Activated T-cell treated with anti-CD3 and anti-CD28 coated beads, Interleukin-2, amount 50 U/mL, for 1 hour (primary cell): ENCODE measurements around the gene PIM2.

Experiments
- DNase-seq: peaks from one replicate; pipeline ENCODE4 v3.0.0-alpha.2; 2020

Gene PIM2

DNA sequence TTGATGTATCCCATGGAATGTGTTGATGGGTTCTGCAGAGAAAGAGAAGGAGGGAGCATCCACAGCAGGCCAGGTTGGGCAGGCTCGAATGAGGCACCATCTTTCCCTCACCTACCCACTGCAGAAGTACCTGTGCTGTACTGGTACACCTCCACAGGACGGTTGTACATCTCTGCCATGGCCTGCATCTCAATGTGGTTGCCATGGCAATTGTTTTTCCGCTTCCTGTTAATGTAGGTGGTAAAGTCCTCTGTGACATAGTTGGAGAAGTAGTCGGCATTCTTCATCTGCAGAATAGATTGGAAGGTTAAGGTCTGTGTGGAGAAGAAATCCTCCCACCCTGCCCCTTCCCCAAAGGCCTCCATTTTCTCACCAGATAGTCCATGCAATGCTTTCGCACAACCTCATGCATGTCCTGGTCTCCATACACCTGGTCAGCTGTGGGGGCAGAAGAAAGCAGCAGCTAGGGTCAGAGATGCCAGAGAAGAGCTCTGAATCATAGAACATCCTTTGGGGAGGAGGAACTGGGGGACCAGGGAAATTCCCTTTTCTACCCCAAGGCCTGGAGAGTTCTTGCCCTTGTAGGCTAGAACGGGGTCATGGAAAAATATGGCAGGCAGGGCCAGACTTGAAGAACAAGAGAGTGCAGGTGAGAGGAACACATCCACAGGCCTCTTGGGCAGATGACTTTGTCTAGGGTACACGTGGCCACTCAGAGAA lies 15.9 kb upstream of the PIM2 start:
- no peak for DNase-seq

DNA sequence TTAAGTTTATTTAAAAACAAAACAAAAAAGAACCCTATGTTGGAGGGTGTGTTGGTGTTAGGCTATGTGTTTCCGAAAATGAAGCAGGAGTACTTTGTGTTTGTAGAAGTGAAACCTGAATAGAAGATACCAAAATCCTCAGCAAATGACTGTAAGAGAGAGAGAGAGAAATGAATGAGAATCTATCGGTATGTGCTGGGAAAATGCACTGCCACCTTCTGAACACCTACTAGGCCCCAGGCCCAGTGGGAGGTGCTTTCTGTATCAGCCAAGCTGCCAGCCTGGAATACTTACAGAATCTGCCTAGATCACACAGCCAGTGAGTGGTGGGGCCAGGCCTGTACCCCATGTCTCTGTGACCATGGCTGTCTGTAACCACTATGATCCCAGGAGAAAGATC lies 14.9 kb upstream of the PIM2 start:
- no peak for DNase-seq

DNA sequence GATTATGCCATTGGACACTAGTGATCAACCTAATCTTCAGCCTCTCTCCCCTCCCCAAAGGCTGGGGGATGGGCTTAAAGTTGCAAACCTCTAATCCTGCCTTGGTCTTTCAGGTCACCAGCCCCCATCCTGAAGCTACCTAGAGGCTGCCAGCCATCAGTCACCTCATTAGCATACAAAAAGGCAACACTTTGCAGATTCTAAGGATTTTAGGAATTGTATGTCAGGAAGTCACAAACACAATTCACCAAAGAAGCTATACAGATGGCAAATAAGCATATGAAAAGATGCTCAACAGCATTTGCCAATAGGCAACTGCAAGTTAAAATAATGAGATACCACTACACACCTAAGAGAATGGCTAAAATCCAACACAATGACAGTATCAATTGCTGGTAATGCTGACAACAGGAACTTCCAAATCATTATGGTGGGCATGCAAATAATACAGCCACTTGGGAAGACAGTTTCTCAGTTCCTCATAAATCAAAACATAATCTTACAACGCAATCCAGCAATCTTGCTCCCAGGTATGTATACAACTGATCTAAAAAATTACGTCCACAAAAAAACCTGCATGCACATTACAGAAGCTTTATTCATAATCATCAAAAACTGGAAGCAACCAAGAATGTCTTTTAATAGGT lies 9.0 kb upstream of the PIM2 start:
- DNase-seq = no peak

GRCh38 chrX:48927123-48927522 lies 8.3 kb upstream of the PIM2 start:
- no peak for DNase-seq

DNA sequence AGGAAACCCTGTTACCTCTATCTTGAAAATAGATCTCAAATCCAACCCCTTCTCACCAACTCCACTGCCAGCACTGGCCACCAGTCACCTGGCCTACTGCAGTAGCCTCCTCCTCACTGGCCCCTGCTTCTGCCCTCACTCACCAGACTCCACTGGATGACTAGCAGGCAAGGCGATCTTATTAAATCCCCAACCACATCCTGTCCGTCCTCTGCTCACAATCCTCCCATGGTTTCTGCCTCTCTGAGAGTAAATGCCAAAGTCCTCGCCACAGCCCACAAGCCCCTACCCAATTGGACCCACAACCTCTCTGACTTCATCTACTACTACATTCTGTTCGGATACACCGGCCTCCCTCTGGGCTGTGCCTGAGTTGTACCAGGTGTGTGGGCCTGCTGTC lies 5.4 kb upstream of the PIM2 start:
- DNase-seq = no peak

DNA sequence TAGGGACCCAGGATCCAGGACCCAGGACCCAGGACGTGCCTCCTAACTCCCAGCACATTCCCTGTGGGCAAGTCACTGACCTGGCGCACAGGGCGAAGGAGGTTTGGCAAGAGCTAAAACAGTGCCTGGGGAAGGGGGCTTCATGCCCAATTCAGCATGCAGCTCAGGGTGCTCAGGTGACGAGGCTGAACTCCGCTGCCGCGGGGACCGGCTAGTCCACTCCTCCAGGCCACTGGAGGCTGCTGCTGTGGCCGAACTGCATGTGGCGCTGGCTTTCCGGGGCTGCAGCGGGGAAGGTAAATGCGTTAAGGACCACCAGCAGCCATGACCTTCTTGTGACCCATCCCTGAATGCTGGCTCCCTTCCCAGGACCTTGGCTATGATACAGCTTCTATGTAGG lies 4.9 kb upstream of the PIM2 start:
- no peak for DNase-seq

DNA sequence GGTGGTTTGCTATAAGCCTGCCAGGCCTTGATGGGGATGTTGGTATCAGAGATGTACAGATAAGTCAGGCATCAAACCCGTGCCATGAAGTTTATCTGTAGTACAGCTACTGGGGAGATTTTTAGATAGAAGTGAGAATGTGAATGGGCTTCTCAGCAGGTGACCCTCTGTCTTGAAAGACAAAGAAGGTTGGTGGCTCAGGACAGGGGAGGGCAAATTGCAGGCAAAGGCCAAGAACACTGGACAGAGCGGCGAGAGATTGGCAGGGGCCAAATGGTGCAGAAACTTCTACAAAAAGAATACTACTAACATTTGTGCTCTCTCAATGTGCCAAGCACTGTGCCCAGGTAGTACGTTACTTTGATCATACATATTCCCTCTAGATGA lies 1.9 kb upstream of the PIM2 start:
- no peak for DNase-seq

DNA sequence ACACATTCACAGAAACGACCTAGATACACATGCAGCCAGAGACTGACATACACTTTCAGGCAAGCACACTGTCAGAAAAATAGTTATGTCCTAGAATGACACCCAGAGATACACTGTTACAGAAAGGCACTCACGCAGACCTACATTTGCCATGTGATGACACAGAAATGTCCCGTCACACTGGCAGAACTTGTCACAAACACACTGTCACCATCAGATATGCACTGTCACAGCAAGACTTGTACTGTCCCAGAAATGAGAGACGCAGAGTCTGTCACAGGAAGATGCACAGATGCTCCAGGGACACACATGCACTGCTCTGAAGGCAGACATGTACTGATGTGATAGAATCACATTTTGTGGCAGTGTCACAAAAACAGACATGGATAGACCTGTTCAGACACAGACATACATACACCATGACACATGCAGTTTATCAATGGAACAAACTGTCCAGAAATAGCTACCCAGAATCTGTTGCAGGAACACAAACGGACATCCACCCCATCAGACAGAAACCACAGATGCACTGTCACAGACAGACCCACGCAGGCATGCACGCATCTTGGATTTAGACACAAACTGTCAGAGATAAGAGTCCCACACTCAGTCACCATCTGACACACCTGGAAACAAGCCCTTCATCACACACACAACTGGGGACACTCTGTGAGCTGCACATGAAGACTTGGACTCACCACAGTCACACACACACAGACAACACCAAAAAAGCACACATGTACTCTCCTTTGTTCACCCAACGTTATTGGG lies 1.3 kb upstream of the PIM2 start:
- DNase-seq = no peak

DNA sequence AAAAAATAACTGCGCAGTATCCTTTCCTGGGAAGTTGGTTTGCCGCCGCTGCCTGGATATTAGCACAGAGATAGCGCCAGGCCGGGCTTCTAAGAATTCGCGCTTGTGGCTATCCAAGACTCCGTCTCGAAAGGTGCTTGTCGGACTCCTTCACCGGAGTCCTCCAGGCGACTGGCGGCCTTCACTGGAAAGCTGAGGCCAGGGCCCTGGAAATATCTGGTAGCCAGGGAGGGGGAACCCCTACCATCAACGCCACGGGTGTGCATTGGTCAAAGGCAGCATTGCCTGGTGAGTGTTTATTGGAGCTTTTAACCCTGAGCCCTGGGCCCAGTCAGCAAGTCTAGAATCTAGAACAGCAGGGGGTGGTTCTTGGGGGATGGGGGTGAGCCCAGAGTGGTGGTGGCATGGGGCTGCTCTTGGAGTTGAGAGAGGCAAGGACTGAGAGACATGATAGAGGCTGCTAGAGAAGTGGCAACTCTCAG lies 577 bp upstream of the PIM2 start:
- DNase-seq = no peak

GRCh38 chrX:48918301-48918642 lies 552 bp downstream of the PIM2 start:
- DNase-seq = no peak

GRCh38 chrX:48917139-48918001 lies 1.5 kb downstream of the PIM2 start:
- peak; percentile 89 for DNase-seq

- no peak for DNase-seq
These were observed 4.0 kb downstream of the PIM2 start for GRCh38 chrX:48914593-48915493.

GRCh38 chrX:48913605-48914366 lies 5.0 kb downstream of the PIM2 start:
- no peak for DNase-seq

DNA sequence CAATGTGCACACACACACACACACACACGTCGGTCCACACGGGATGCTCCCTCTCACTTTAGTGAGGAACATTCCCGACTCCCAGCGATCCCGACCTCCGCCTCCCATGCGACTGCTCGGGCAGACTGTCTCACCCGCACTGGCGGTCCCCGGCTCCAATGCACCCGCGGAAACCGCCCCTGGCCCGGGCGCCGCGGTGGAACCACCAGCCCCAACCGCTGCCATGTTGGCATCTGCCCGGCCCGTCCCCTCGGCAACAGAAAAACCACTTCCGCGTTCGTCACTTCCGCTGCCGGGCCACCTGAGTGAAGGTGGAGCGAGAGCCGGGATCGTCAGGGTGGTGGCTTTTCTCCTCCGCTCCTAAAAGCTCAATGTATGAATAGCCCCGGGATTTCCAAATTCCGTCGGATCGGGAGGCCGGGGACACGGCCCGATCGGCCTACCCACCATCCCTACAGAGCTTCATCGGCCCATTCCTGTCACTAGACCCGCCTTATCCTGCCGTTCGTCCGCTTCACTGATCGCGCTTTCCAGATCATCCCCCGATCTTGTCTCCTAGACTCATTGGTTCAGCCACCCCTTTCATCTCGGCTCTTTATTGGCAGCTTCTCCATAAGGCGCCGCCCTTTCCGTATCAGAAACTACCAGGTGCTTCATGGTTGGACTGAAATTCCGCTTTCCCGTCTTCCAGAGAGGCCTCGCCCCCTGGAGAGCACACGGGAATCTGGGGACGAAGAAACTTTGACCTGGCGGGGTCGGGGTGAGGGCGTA lies 7.2 kb downstream of the PIM2 start, which contains the start of gene SLC35A2:
TSS of gene SLC35A2 (minus strand) at position 235 of the 771 bp plus-strand sequence. CDS start at position 225, 10 bp downstream.
- peak; percentile 85 for DNase-seq

DNA sequence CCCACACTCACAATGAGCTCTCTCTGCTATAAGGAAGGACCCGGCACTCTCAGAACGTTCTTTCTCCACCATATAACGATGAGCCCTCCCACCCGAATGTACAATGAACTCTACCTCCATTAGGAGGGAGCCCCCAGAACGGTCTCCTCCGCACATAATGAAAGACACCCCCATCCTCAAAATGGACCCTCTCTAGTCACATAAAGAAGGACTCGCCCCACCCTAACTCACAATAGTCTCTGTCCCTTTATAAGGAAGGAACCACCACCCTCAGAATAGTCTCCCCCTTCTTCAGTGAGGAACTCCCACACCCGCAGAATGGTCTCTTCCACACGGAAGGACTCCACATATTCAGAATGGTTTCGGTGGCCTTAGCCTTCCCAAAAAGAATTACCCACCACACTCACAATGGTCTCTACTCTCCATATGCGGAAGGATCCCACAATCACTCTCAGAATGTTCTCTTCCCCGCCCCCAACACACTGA lies 7.9 kb downstream of the PIM2 start:
- DNase-seq = no peak

- DNase-seq = no peak
These were observed 9.0 kb downstream of the PIM2 start for GRCh38 chrX:48909703-48910294.

DNA sequence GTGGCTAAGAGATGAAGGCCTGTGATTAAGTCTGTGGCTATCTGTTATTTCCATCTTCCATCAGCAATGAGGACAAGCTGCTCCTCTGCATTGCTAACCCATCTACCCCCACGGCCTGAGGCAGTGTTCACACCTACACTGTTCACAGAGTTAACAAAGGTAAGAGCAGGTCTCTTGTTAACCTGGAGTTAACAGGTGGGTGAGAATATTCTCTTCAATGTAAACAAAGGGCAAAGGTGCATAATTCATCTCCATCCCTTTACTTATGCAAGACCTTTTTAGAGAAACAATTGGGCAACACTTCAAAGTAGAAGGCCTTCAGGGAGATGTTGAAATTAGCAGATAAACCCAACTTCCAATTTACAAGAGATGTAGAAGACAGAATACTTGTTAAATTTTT lies 10.2 kb downstream of the PIM2 start:
- no peak for DNase-seq

GRCh38 chrX:48905090-48905790 lies 13.6 kb downstream of the PIM2 start:
- DNase-seq = no peak

- no peak for DNase-seq
These were observed 14.2 kb downstream of the PIM2 start for GRCh38 chrX:48904626-48905025.
